IMR-90 (cell line): ENCODE data around the gene TMED8.
"Not testable (repeated sequence)": the region's sequence is repeated elsewhere in the genome, so short reads cannot be mapped to it uniquely, and the experiment has no call there.

ENCODE experiments used
- CEBPB ChIP-seq: IDR thresholded peaks from 2 replicates; pipeline ENCODE4 v1.6.1; 2012; ENCODE audit warnings: low read depth, low read length, improper control_type of control experiment
- CTCF ChIP-seq: conservative IDR thresholded peaks from 2 replicates; pipeline ENCODE4 v1.5.1; 2012; ENCODE audit warnings: mild to moderate bottlenecking, low read depth, low read length, improper control_type of control experiment
- POLR2A ChIP-seq: IDR thresholded peaks from 2 replicates; pipeline ENCODE4 v1.6.1; 2012; ENCODE audit warnings: mild to moderate bottlenecking, low read depth, low read length
- RAD21 ChIP-seq: IDR thresholded peaks from 2 replicates; pipeline ENCODE4 v1.6.1; 2012; ENCODE audit warnings: low read length, improper control_type of control experiment
- TF ChIP-seq, protein P1 (sequence below): fragments of 150-350 bp; IDR thresholded peaks from 2 replicates; pipeline ENCODE4 v1.6.1; 2016; ENCODE audit warnings: low read depth, mild to moderate bottlenecking, low read length, moderate library complexity, borderline replicate concordance

- TF ChIP-seq POLR2A, CTCF, RAD21, CEBPB: not testable (repeated sequence)
- TF ChIP-seq, protein P1, sequence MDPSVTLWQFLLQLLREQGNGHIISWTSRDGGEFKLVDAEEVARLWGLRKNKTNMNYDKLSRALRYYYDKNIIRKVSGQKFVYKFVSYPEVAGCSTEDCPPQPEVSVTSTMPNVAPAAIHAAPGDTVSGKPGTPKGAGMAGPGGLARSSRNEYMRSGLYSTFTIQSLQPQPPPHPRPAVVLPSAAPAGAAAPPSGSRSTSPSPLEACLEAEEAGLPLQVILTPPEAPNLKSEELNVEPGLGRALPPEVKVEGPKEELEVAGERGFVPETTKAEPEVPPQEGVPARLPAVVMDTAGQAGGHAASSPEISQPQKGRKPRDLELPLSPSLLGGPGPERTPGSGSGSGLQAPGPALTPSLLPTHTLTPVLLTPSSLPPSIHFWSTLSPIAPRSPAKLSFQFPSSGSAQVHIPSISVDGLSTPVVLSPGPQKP, result not testable (repeated sequence)
Observed at GRCh38 chr14:77415403-77416030, 38.6 kb upstream of the TMED8 start.
